ENCODE measurements around the gene NTN4.
"Not testable (repeated sequence)": the region's sequence is repeated elsewhere in the genome, so short reads cannot be mapped to it uniquely, and the experiment has no call there.

The NTN4 gene

DNA sequence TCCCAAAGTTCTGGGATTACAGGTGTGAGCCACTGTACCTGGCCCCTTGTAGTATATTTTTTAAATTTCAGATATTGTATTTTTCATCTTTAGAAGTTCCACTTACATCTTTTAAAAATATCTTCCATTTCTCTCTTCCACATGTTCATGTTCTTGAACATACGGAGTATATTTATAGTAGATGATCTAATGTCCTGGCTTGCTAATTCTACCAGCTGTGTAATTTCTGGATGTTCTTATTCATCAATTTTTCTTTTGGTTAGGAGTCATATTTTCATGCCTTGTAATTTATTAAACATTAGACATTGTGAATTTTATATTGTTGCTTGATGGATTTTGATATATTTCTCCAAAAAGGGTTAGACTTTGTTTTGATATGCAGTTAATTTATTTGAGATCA lies 30.8 kb downstream of the NTN4 start:
- DNase-seq (ENCODE audit: low read depth, low spot score), result no peak
- H3K27ac ChIP-seq, result no peak overlapping the region

DNA sequence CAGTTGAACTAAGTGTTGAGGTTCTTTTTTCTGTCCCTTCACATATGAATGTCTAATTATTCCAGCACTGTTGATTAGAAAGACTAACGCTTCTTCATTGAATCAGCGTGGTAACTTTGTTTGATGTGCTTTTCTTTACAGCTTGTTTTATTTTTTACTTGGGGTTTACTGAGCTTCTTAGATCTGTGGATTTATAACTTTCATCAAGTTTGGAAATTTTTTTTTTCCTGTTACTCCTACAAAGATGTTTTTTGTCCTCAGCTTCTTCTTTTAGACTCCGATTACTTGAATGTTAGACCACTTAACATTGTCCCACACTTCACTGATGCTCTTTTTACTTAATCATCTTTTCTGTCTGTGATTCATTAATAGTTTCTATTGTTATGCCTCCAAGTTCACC lies 31.5 kb downstream of the NTN4 start:
- DNase-seq (ENCODE audit: low read depth, low spot score), result no peak
- H3K27ac ChIP-seq, result no peak overlapping the region

DNA sequence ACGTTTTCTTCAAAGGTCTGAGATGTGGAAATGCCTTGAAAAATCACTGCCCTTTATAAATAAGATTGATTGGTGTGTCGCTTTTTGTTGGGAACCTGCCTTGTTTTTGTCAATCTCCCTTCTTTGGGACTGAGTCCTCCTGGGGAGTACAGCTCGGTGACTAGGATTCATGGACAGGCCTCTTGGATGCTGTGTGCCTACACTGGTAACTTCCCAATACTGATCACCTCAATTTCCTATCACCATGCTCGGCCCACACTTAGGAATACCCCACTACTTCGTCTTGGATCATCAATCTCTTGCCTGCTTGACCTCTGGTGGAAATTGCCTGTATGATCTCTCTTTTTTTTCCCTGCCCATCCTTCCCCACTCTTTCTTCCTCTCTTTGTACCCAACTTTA lies 34.2 kb downstream of the NTN4 start:
- no peak for DNase-seq (ENCODE audit: low read depth, low spot score)
- H3K27ac ChIP-seq, result no peak overlapping the region

DNA sequence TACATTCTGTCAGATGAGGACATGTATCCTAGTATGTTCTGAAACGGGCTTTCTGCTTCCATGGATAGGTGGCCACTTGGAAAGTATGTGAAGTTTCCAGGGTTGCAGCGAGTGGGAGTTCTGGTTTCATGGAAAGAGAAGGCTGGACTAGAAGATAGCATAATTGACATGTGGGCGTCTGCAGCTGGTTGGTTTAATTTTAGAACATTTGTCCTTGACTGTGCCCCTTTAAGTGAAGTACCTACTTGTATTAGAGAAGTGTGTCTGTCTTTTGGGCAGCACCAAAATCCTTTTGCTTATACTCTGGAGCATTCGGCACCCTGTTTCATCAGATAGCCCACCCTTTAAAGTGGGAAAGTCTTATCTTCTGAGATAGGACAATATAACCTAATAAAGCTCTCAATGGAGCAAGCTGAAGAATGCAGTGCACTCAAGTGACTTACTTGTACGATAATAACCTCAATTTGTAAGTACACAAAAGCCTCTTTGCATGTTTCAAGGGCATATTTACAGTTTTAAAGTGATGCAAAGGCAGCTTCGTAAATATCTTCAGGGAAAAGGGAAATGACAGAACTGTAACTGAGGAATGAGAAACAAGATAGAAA lies 35.2 kb downstream of the NTN4 start:
- H3K27ac ChIP-seq, result no peak overlapping the region
- no peak for DNase-seq (ENCODE audit: low read depth, low spot score)

DNA sequence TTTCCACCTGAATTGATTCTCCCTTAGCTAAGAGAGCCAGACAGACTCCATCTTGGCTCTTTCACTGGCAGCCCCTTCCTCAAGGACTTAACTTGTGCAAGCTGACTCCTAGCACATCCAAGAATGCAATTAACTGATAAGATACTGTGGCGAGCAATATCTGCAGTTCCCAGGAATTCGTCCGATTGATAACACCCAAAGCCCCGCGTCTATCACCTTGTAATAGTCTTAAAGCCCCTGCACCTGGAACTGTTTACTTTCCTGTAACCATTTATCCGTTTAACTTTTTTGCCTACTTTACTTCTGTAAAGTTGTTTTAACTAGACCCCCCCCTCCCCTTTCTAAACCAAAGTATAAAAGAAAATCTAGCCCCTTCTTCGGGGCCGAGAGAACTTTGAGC lies 44.5 kb downstream of the NTN4 start:
- DNase-seq (ENCODE audit: low read depth, low spot score), result not testable (repeated sequence)

DNA sequence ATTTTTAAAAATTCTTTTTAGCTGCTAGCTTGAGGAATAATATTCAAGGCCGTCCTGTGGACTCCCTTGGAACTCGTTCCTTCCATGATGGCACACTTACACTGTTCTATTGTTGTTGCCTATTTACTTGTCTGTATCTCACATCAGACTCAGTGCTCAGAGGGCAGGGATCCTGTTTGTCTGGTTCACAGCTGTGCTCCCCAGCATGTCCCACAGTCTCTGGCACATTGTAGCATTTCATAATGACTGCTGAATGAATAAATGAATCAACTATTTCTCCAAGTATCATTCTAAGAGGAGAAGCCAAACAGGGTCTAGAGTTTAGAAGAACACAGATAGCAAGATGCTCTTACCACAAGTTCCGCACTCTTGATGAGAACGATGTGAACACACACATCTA lies 48.0 kb downstream of the NTN4 start:
- no peak overlapping the region for H3K27ac ChIP-seq
- DNase-seq (ENCODE audit: low read depth, low spot score), result no peak

More for the DNA sequence above, 44.5 kb downstream of the NTN4 start:
- not testable (repeated sequence) for H3K27ac ChIP-seq

DNA sequence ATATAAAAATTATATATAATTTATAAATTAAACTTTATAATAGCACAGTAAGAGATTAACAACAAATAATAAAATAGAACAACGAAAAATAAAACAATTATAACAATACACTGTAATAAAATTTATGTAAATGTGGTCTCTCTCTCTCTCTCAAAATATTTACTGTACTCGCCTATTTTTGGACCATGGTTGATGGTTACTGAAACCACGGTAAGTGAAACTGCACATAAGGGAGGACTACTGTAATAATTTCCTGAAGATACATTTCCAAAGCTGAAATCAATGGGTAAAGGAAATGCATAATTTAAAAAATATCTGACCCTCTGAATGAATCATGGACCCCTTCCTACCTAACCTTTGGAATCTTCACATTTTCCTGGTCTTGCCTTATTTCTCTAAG lies 48.9 kb downstream of the NTN4 start:
- no peak for DNase-seq (ENCODE audit: low read depth, low spot score)
- H3K27ac ChIP-seq, result no peak overlapping the region

DNA sequence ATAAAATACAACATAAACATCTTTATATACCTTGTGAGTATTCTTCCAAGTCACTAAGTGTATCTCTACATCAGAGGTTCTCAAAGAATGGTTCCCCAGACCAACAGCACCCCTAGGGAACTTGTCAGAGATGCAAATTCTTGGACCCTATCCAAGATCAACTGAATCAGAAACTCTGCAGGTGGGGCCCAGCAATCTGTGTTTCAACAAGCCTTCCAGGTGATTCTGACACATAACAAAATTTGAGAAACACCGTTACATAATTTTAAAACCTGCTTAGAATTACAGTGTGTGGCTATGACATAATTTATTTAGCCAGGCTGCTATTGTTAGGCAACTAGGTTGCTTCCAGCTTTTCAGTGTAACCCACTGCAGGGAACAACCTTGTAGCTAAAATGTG lies 49.8 kb downstream of the NTN4 start:
- DNase-seq (ENCODE audit: low read depth, low spot score), result peak; percentile 88
- no peak overlapping the region for H3K27ac ChIP-seq

DNA sequence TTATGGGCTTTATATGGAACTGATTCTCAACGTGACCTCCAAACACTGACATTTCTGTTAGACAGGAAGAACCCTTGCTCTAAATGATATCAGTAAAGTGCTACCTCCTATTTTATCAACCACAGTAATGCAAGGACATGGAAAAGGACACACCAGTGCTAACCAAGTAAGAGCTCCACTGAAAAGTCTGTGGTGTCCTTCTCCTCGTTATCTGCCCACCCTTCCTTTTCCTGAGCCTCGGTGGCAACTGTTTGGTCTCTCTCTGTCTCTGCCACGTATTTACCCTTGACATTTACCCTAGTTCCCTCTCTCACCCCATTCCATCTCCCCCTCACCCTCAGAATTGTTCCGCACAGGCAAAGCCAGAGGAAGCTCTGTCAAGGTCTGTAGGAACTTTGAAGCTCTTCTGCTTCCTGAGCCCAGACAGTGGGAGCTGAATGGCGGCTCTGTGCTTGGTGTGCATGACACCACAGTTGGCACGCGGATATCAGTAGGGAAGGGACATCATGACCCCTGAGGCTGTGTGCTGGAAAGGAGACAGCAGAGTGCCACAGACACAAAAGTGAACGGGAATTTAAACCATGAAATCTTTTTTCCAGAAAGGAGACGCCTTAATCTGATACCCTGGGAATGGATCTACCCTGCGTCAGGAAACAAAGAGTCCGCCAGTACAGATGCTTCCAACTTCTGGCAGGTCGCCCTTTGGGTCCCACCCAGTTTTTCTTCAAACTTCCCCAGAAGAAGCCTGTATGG lies 50.8 kb downstream of the NTN4 start:
- DNase-seq (ENCODE audit: low read depth, low spot score), result no peak
- no peak overlapping the region for H3K27ac ChIP-seq

DNA sequence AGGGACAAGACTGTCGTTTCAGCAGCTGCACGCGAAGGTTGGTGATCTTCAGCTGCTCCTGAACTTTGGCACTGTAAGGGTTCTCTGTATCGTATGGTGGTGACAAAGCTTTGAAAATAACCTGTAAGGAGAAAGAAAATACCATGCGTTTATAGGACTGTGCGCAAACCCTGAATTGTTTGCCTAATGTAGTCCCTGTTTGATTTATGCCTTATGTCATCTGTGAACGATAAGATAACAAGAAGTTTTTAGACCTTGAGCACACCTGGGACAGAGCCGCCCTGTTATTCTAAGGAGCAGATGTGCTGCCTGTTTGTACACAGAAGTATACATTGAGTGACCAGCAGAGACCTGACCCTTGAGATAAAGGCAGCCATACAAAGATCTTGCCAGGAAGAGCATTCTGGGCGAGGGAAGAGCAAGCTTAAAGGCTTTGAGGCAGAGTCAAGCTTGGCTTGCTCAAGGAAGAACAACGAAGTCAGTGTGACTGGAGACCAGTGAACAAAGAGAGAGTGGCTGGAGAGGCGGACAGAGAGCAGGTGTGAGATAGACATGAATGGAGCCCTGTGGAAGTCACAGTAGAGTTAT lies 52.4 kb downstream of the NTN4 start:
- H3K27ac ChIP-seq, result no peak overlapping the region
- no peak for DNase-seq (ENCODE audit: low read depth, low spot score)

DNA sequence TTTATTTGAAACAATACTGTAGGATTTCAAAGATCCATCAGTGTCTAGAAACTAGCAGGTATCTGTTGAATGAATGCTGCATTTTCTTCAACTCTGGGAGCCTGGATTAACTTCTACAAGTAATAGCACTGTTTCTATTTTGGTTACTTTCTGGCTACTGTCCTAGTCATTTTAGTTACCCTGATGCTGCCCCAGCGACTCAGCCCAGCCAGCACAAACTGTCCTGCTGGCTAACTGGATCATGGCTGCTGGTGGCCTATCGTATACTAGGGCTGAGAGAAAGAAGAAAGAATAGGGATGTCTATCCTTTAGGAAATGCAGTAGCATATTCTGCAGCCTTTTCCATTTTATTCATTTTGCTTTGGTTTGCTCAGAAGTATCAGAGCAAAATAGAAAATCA lies 53.9 kb downstream of the NTN4 start:
- DNase-seq (ENCODE audit: low read depth, low spot score), result no peak
- H3K27ac ChIP-seq, result no peak overlapping the region

DNA sequence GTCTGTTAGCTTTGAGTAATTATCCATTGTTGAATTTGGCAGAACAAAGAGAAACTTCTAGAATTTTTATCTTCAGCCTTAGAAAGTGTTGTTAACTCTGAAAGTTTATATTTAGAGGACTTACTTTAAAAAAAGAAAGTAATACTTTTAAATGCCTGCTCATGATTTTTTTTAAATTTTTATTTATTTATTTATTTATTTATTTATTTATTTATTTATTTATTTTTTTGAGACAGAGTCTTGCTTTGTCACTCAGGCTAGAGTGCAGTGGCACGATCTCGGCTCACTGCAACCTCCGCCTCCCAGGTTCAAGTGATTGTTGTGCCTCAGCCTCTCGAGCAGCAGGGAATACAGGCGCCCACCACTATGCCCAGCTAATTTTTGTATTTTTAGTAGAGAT lies 54.8 kb downstream of the NTN4 start:
- not testable (repeated sequence) for H3K27ac ChIP-seq; DNase-seq (ENCODE audit: low read depth, low spot score)

DNA sequence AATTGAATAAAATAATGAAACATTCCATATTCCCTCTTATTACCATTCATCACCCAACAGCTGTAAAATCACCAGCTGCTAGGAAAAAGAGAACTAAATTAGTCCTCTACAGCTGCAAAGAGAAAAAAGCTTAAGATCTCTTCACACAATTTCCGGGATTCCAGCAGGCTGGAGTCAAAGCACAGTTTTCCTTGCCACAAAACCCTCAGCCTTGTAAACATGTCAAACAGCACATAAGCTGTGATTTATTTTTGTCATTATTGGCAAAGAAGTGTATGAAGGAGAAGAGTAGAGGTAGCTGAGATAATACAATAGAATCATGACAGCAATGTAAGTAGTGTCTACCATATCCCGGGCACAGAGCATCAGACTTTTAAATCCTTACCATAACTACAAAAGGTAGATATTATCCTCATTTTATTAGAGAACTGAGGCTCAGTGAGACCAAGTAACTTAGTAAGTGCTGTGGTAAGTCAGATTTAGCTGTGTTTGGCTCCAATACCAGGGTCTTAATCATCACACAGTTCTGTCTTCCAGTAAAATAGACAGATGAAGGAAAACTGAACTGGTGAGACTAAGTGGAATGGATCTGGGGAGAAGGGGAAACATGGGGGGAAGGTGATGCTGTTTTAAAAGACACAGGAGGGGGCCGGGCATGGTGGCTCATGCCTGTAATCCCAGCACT lies 57.3 kb downstream of the NTN4 start:
- peak; percentile 68 for DNase-seq (ENCODE audit: low read depth, low spot score)
- peak overlapping the region; percentile 26 for H3K27ac ChIP-seq

DNA sequence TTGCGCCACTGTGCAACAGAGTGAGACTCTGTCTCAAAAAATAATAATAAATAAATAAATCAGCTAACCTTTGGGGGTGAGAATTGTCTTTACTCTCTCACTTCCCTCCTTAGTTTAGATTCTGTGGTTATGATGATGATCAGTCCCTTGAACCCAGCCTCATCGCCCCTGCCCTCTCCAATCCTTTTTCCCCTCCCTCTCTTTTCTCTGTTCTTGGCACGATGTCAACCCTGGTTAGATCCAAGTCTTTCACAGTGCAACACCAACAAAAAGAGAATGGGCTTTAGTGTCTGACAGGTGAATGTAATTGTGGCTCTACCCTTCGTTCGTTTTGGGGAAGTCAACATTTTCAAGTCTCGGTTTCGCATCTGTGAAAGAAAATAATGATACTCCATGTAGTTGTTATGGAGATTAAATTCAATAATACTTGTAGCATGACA lies 59.0 kb downstream of the NTN4 start:
- no peak for DNase-seq (ENCODE audit: low read depth, low spot score)
- H3K27ac ChIP-seq, result no peak overlapping the region

DNA sequence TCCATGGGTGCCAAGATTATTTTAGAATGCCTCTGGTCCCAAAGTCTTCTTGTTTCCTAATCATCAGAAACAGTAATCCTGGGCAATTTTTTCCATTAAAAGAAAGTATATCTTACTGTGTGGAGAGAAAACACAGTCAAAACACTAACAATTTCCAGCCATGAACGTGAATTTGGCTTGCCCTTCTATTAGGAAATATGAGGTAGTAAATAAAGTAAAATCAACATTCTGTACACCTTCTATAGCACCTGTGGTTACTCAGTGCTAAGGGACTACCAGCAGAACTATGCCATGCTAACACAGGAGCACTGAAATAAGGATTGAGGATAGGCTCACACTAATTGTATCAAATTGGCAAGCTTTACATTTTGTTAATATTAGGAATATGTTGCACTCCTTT lies 60.1 kb downstream of the NTN4 start:
- DNase-seq (ENCODE audit: low read depth, low spot score), result no peak

DNA sequence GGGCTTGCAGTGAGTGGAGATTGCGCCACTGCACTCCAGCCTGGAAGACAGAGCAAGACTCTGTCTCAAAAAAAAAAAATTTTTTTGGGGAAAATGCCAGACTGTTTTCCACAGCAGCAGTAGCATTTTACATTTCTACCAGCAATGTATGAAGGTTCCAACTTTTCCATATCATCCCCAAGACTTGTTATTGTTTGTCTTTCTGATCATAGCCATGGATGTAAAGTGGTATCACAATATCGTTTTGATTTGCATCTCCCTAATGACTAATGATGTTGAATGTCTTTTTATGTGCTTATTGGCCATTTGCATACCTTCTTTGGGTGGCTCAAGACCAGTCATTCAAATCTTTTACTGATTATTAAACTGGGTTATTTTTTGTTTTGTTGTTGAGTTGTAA lies 63.7 kb downstream of the NTN4 start:
- no peak for DNase-seq (ENCODE audit: low read depth, low spot score)

More for the DNA sequence above, 60.1 kb downstream of the NTN4 start:
- H3K27ac ChIP-seq, result no peak overlapping the region

DNA sequence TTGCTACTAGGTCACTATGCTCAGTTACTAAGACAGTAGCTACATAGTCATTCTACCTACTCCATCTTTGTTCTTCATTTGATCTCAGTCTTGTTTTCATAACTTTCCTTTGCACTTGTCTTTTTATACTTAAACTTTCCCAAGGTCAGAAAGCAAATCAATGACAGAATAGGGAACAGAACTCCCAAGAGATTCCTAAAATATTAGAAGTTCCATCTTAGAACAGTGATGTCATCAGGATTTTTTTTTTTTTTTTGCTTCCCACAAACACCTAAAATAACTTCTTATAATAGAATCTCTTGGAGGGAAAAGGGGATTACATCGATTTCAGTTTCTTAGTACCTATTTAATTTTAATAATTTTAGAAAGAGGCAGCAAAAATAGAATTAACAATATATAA lies 65.8 kb downstream of the NTN4 start:
- DNase-seq (ENCODE audit: low read depth, low spot score), result no peak

More for the DNA sequence above, 63.7 kb downstream of the NTN4 start:
- H3K27ac ChIP-seq, result no peak overlapping the region

DNA sequence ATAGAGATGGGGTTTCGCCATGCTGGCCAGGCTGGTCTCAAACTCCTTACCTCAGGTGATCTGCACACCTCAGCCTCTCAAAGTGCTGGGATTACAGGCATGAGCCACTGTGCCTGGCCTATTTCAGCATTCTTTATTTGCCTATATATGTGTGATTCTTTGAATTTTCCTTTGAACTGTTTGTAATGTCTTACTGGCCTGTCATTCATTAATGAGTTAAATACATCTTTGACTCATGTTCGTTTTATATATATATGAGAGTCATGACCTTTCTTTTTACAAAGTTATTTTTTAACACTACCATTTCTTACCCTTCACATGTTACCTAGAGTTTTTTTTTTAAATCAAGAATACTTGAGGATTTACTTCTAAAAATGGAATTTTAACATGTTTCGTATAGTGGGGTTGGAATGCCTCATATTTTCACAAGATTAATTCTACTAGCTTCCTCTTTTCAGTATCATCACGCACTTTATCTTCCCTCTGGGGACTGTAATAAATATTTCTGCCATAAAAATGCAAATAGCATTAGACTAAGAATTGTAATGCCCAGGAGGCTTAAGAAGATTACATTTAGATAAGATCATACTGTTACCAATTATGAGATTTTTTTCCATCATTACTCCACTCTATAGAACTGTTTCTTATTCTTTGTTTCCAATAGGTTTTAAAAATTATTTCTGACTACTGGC lies 66.7 kb downstream of the NTN4 start:
- no peak for DNase-seq (ENCODE audit: low read depth, low spot score)
- no peak overlapping the region for H3K27ac ChIP-seq

More for the DNA sequence above, 65.8 kb downstream of the NTN4 start:
- no peak overlapping the region for H3K27ac ChIP-seq

DNA sequence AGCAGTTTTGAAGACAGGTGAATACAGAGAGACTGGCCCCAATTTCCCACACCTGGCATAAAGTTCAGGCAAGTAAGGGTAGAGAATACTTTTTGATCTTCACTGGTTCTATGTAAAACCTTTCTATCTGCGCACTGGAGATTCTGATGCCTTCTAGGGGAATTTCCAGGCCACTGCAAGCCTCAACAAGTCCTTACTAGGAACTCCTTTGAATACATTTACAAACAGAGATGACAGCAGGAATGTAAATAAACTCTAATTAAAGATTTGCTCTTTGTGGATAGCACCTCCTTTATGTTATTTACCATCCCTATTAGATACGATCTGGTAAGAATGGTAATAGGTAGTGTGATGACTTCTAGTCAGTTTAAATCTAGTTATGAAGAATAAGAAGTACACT lies 69.2 kb downstream of the NTN4 start:
- H3K27ac ChIP-seq, result no peak overlapping the region
- no peak for DNase-seq (ENCODE audit: low read depth, low spot score)

DNA sequence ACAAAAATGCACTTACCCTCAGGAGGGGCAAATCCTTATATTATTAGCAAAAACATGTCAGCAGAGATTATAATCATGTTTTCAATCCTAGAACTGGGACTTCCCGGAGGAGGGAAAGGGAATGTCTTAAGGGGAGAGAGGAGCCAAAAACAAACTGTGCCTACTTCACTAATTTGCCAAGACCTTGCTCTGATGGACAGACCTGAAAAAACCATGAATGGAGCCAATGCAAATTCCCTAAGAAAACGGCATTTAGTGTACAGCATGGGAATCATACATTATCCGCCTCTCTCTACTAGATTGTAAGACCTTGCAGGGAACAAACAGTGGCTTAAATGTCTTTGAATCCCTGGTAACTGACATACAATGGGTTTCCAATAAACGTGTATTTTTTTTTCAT lies 70.4 kb downstream of the NTN4 start:
- H3K27ac ChIP-seq, result no peak overlapping the region
- DNase-seq (ENCODE audit: low read depth, low spot score), result no peak

All from epithelial cell of prostate (primary cell).